Tibial nerve (tissue), 4 donors: ENCODE data around the gene AKNA. TPM values are rescaled to one million over a fixed set of nuclear protein-coding genes. Genes with fewer than 3 reads are reported as not detected.
A peak's percentile ranks its signal among the peaks of the same experiment; 100 is the strongest.

Experiments
- DNase-seq, 2 donors: peaks; one replicate each; pipeline ENCODE4 v3.0.0-alpha.2; 2019; ENCODE audit warnings: low spot score in 2 of 2
- H3K27ac ChIP-seq, 4 donors: fragments of 200-600 bp; sonication (generic) in 3 of 4; one replicate each; pipeline ENCODE4 v1.5.1; 2017 to 2019; ENCODE audit warnings: mild to moderate bottlenecking in 1 of 4
- H3K27me3 ChIP-seq, 2 donors: fragments of 200-600 bp; sonication (generic) in 1 of 2; one replicate each; pipeline versions ENCODE4 v1.5.1 to v1.6.0; 2017 to 2019
- H3K36me3 ChIP-seq, 3 donors: fragments of 200-600 bp; sonication (generic); one replicate each; pipeline ENCODE4 v1.5.1; 2018 to 2019
- H3K4me1 ChIP-seq, 4 donors: fragments of 200-600 bp; sonication (generic) in 3 of 4; one replicate each; pipeline ENCODE4 v1.5.1; 2017 to 2019
- H3K4me3 ChIP-seq, 4 donors: fragments of 200-600 bp; sonication (generic) in 3 of 4; one replicate each; pipeline ENCODE4 v1.5.1; 2017 to 2019; ENCODE audit warnings: mild to moderate bottlenecking in 1 of 4, moderate library complexity in 1 of 4
- H3K9me3 ChIP-seq, 4 donors: fragments of 200-600 bp; sonication (generic) in 3 of 4; one replicate each; pipeline ENCODE4 v1.5.1; 2017 to 2019
- CTCF ChIP-seq, 5 experiments: fragments of 200-600 bp in 3 of 5; fragments of 450-650 bp in 2 of 5; sonication (generic) in 3 of 5; IDR thresholded peaks; one replicate each; pipeline ENCODE4 v1.5.1; 2016 to 2019; ENCODE audit warnings: antibody characterized with exemption in 5 of 5, mild to moderate bottlenecking in 3 of 5, moderate library complexity in 2 of 5
- EP300 ChIP-seq, 2 donors: sonication (generic); formaldehyde crosslinking; IDR thresholded peaks; one replicate each; pipeline ENCODE4 v1.6.1; 2017; ENCODE audit warnings: antibody characterized with exemption in 2 of 2, mild to moderate bottlenecking in 1 of 2
- POLR2A ChIP-seq, 2 donors: fragments of 450-650 bp; IDR thresholded peaks; one replicate each; pipeline ENCODE4 v1.6.1; 2017; ENCODE audit warnings: antibody characterized with exemption in 2 of 2, mild to moderate bottlenecking in 2 of 2, moderate library complexity in 2 of 2
- WGBS, 2 donors: methylation state at CpG; one replicate each; pipeline ENCODE4 v1.1.5; 2018; 5-methylcytosine and 5-hydroxymethylcytosine counted together
- total RNA-seq, 4 donors: library from RNA; depleted of rRNA; stranded (reverse); fragments of >200 nt; gene quantifications; one replicate each; pipeline ENCODE4 v1.1.0, GENCODE V29; 2016

The AKNA gene
- total RNA-seq, 4 donors from 2014 or later, result 23.6 to 42.2 (median 36.6) TPM

- Histone ChIP-seq H3K4me3 (no peak overlapping the region), H3K36me3 (peaks cover 0 to 100% (median 66%) of the 10 kb centered on the region in 3 donors), H3K27me3 (no peaks in the 10 kb centered on the region), H3K27ac (no peak overlapping the region), H3K9me3 (no peaks in the 10 kb centered on the region), H3K4me1 (no peaks in the 10 kb centered on the region)
- no peak for TF ChIP-seq POLR2A (IDR thresholded peaks at IDR 0.05)
- no peak for TF ChIP-seq EP300 (IDR thresholded peaks at IDR 0.05)
- no peak for DNase-seq
- 88 to 89% methylated on average over 5 of the region's 5 CpGs for WGBS, 2 donors
These were observed 44.9 kb downstream of the AKNA start for GRCh38 chr9:114342755-114343440.

- Histone ChIP-seq H3K27me3 (no peaks in the 10 kb centered on the region), H3K27ac (no peak overlapping the region), H3K9me3 (no peaks in the 10 kb centered on the region), H3K4me1 (no peaks in the 10 kb centered on the region), H3K4me3 (no peak overlapping the region), H3K36me3 (peaks cover 0 to 100% (median 67%) of the 10 kb centered on the region in 3 donors)
- 93 to 94% methylated on average over 4 of the region's 4 CpGs for WGBS, 2 donors
- no peak for TF ChIP-seq POLR2A (IDR thresholded peaks at IDR 0.05)
- no peak for TF ChIP-seq EP300 (IDR thresholded peaks at IDR 0.05)
- TF ChIP-seq CTCF (IDR thresholded peaks at IDR 0.05), result no peak
- no peak for DNase-seq
These were observed 45.8 kb downstream of the AKNA start for GRCh38 chr9:114341991-114342390.

- Histone ChIP-seq H3K9me3 (no peaks in the 10 kb centered on the region), H3K27ac (no peak overlapping the region), H3K36me3 (peaks cover 0 to 100% (median 61%) of the 10 kb centered on the region in 3 donors), H3K27me3 (no peaks in the 10 kb centered on the region), H3K4me3 (no peak overlapping the region), H3K4me1 (no peaks in the 10 kb centered on the region)
- 88 to 89% methylated on average over 12 of the region's 12 CpGs for WGBS, 2 donors
- TF ChIP-seq CTCF (IDR thresholded peaks at IDR 0.05), result no peak
- TF ChIP-seq EP300 (IDR thresholded peaks at IDR 0.05), result no peak
- TF ChIP-seq POLR2A (IDR thresholded peaks at IDR 0.05), result no peak
- no peak for DNase-seq
These were observed 46.5 kb downstream of the AKNA start for GRCh38 chr9:114341152-114341830.

- H3K9me3 ChIP-seq, result no peaks in the 10 kb centered on the region
- H3K27ac ChIP-seq, result no peak overlapping the region
- no peaks in the 10 kb centered on the region for H3K27me3 ChIP-seq
- H3K36me3 ChIP-seq, result peaks cover 0 to 98% (median 44%) of the 10 kb centered on the region in 3 donors
- H3K4me1 ChIP-seq, result no peaks in the 10 kb centered on the region
- H3K4me3 ChIP-seq, result no peak overlapping the region
- WGBS, 2 donors, result 74 to 85% methylated on average over 16 of the region's 16 CpGs
- TF ChIP-seq POLR2A (IDR thresholded peaks at IDR 0.05) (no peak), CTCF (IDR thresholded peaks at IDR 0.05) (peak; percentile 40 to 79 (median 52)), EP300 (IDR thresholded peaks at IDR 0.05) (no peak)
- DNase-seq, result peak in 1 of 2 donors; percentile 43
These were observed 48.5 kb downstream of the AKNA start for GRCh38 chr9:114339130-114339908.

- H3K9me3 ChIP-seq, result no peaks in the 10 kb centered on the region
- no peaks in the 10 kb centered on the region for H3K4me1 ChIP-seq
- no peak for TF ChIP-seq CTCF (IDR thresholded peaks at IDR 0.05)
- no peak for TF ChIP-seq POLR2A (IDR thresholded peaks at IDR 0.05)
- TF ChIP-seq EP300 (IDR thresholded peaks at IDR 0.05), result no peak
- H3K27me3 ChIP-seq, result no peaks in the 10 kb centered on the region
- 90 to 98% methylated on average over 2 of the region's 2 CpGs for WGBS, 2 donors
- no peak overlapping the region for H3K27ac ChIP-seq
- H3K36me3 ChIP-seq, result peaks cover 0 to 89% (median 37%) of the 10 kb centered on the region in 3 donors
- DNase-seq, result no peak
- no peak overlapping the region for H3K4me3 ChIP-seq
These were observed 49.6 kb downstream of the AKNA start for GRCh38 chr9:114338187-114338586.
